DND-41 (cell line): ENCODE measurements around the gene CDC25B.
A peak's percentile ranks its signal among the peaks of the same experiment; 100 is the strongest.

Experiments
- ATAC-seq: fragments of 200-7000 bp; cut with Tn5 transposase; 3 replicates; pipeline ENCODE4 v1.9.1; 2021; ENCODE audit warnings: low read depth; ENCODE audit not compliant: insufficient read depth
- DNase-seq: peaks from one replicate; pipeline ENCODE4 v3.0.0-alpha.2; 2020
- H2AFZ ChIP-seq: 2 replicates; pipeline ENCODE4 v1.6.0; 2012; ENCODE audit warnings: low read depth, low read length
- H3K27ac ChIP-seq: 2 replicates; pipeline ENCODE4 v1.5.1; 2012; ENCODE audit warnings: low read length, inconsistent platforms
- H3K27me3 ChIP-seq: fragments of 200-600 bp; sonication (generic); 2 replicates; pipeline ENCODE4 v1.6.0; 2012; ENCODE audit warnings: low read length, mild to moderate bottlenecking, inconsistent platforms; ENCODE audit not compliant: insufficient read depth, poor library complexity
- H3K36me3 ChIP-seq: 2 replicates; pipeline ENCODE4 v1.5.1; 2012; ENCODE audit warnings: low read length, inconsistent platforms; ENCODE audit not compliant: insufficient read depth
- H3K4me1 ChIP-seq: 2 replicates; pipeline ENCODE4 v1.5.1; 2012; ENCODE audit warnings: mild to moderate bottlenecking, low read length; ENCODE audit not compliant: insufficient read depth
- H3K4me2 ChIP-seq: 2 replicates; pipeline ENCODE4 v1.6.0; 2012; ENCODE audit warnings: mild to moderate bottlenecking, moderate library complexity, low read length, inconsistent platforms; ENCODE audit not compliant: insufficient read depth
- H3K4me3 ChIP-seq, 2 experiments: fragments of 200-600 bp in 1 of 2; shearing (Covaris generic) in 1 of 2; 2 replicates each; pipeline ENCODE4 v1.5.1; 2012 to 2016; ENCODE audit warnings: inconsistent platforms in 2 of 2, low read length in 2 of 2, mild to moderate bottlenecking in 2 of 2, low read depth in 1 of 2, moderate library complexity in 1 of 2
- H3K79me2 ChIP-seq: 2 replicates; pipeline ENCODE4 v1.6.0; 2012; ENCODE audit warnings: low read length, inconsistent platforms; ENCODE audit not compliant: insufficient read depth
- H3K9ac ChIP-seq: 2 replicates; pipeline ENCODE4 v1.6.0; 2012; ENCODE audit warnings: low read depth, mild to moderate bottlenecking, inconsistent platforms, low read length, moderate library complexity
- H3K9me3 ChIP-seq: 2 replicates; pipeline ENCODE4 v1.5.1; 2012; ENCODE audit warnings: low read length, moderate library complexity, mild to moderate bottlenecking, inconsistent platforms; ENCODE audit not compliant: insufficient read depth, severe bottlenecking
- H4K20me1 ChIP-seq: 2 replicates; pipeline ENCODE4 v1.6.0; 2012; ENCODE audit warnings: low read length; ENCODE audit not compliant: insufficient read depth
- EZH2 ChIP-seq: IDR thresholded peaks from 3 replicates; pipeline ENCODE4 v1.6.1; 2012; ENCODE audit warnings: borderline replicate concordance, low read depth, mild to moderate bottlenecking, moderate library complexity, low read length, inconsistent platforms; ENCODE audit not compliant: severe bottlenecking
- TF ChIP-seq, protein P1 (sequence below): IDR thresholded peaks from 2 replicates; pipeline ENCODE4 v1.5.1; 2012; ENCODE audit warnings: borderline replicate concordance, low read length, moderate library complexity, mild to moderate bottlenecking; ENCODE audit not compliant: poor library complexity, severe bottlenecking; ENCODE audit errors: extremely low read depth

Gene CDC25B

DNA sequence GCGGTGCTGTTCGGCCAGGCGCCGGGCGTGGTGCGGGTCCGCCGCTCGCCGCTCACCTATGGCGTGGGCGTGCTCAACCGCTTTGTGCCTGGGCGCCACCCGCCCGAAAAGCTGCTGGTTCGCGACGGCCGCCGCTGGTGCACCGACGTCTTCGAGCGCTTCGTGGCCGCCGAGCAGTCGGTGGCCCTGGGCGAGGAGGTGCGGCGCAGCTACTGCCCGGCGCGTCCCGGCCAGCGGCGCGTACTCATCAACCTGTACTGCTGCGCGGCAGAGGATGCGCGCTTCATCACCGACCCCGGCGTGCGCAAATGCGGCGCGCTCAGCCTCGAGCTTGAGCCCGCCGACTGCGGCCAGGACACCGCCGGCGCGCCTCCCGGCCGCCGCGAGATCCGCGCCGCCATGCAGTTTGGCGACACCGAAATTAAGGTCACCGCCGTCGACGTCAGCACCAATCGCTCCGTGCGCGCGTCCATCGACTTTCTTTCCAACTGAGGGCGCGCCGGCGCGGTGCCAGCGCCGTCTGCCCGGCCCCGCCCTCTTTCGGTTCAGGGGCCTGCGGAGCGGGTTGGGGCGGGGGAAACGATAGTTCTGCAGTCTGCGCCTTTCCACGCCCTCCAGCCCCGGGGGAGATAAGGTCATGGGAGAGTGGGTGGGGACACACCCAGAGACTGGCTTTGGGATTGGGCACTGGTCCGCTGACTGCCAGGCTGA is 44.3 kb upstream of the CDC25B start:
- no peak for DNase-seq
- Histone ChIP-seq H3K9ac (no peak overlapping the region), H3K79me2 (no peaks in the 10 kb centered on the region), H3K27me3 (no peaks in the 10 kb centered on the region), H3K4me1 (no peaks in the 10 kb centered on the region), H3K36me3 (peaks cover 30% of the 10 kb centered on the region), H3K9me3 (no peaks in the 10 kb centered on the region), H2AFZ (no peak overlapping the region), H3K4me2 (no peak overlapping the region), H3K4me3 (no peak overlapping the region), H3K27ac (no peak overlapping the region), H4K20me1 (peaks cover 6% of the 10 kb centered on the region; the same call in 1 of the 2 replicates)
- ATAC-seq: no peak
- TF ChIP-seq, protein P1, sequence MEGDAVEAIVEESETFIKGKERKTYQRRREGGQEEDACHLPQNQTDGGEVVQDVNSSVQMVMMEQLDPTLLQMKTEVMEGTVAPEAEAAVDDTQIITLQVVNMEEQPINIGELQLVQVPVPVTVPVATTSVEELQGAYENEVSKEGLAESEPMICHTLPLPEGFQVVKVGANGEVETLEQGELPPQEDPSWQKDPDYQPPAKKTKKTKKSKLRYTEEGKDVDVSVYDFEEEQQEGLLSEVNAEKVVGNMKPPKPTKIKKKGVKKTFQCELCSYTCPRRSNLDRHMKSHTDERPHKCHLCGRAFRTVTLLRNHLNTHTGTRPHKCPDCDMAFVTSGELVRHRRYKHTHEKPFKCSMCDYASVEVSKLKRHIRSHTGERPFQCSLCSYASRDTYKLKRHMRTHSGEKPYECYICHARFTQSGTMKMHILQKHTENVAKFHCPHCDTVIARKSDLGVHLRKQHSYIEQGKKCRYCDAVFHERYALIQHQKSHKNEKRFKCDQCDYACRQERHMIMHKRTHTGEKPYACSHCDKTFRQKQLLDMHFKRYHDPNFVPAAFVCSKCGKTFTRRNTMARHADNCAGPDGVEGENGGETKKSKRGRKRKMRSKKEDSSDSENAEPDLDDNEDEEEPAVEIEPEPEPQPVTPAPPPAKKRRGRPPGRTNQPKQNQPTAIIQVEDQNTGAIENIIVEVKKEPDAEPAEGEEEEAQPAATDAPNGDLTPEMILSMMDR: no peak
- TF ChIP-seq EZH2: no peak

DNA sequence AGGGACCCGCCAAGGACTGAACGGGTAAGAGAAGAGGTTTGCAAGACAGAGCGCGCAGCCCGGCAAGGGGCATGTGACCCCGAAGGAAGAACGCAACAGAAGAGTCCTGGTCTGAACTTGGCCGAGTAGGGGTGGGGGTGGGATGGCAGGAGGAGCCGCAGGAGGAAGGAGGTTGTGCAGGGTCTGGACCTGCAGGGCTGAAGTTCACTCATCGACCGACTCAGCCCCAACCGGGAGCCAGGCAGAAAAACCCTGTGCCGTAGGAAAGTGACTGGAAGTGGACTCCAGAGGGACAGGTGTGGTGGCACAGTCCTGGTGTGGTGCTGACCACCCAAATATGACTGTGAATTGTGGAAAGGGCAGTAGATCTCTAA is 43.7 kb upstream of the CDC25B start:
- Histone ChIP-seq H3K79me2 (no peaks in the 10 kb centered on the region), H3K9me3 (no peaks in the 10 kb centered on the region), H2AFZ (no peak overlapping the region), H3K4me2 (no peak overlapping the region), H3K27ac (no peak overlapping the region), H3K4me3 (no peak overlapping the region), H3K27me3 (no peaks in the 10 kb centered on the region), H3K4me1 (no peaks in the 10 kb centered on the region), H3K36me3 (peaks cover 30% of the 10 kb centered on the region), H4K20me1 (peaks cover 6% of the 10 kb centered on the region; the same call in 1 of the 2 replicates), H3K9ac (no peak overlapping the region)
- no peak for DNase-seq
- TF ChIP-seq EZH2: no peak
- TF ChIP-seq, protein P1: no peak
- ATAC-seq: no peak

DNA sequence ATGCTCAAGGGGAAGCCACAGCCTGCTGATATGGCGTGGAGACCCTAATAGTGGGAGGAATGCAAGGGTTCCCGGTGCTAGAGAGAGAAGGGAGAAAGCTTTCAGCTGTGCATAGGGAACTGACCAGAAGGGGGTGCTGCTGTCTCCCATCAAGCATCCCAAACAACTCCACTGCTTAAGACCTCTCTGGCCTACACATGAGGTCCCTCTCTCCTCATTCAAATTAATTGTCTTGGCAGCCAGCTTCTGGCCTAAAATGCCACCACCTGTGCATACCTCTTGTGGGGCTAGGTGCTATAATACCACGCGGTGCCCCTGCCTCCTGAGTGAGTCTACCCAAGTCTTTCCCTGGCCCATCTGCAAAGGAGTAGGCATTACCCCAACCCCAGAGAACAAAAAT is 43.0 kb upstream of the CDC25B start:
- Histone ChIP-seq H3K27me3 (no peaks in the 10 kb centered on the region), H3K4me3 (no peak overlapping the region), H3K9me3 (no peaks in the 10 kb centered on the region), H3K9ac (no peak overlapping the region), H3K36me3 (peaks cover 36% of the 10 kb centered on the region), H3K27ac (no peak overlapping the region), H4K20me1 (peaks cover 5% of the 10 kb centered on the region; the same call in 1 of the 2 replicates), H3K79me2 (no peaks in the 10 kb centered on the region), H3K4me2 (no peak overlapping the region), H2AFZ (no peak overlapping the region), H3K4me1 (no peaks in the 10 kb centered on the region)
- ATAC-seq (peak; percentile 85), DNase-seq (peak; percentile 66)
- TF ChIP-seq, protein P1: peak; percentile 86
- no peak for TF ChIP-seq EZH2
